Astrocyte of the cerebellum (primary cell): Measurements from ENCODE around the gene TSPAN4.

Experiments
- DNase-seq: peaks from one replicate; pipeline ENCODE4 v3.0.0-alpha.2; 2011; ENCODE audit warnings: low read depth
- H3K4me3 ChIP-seq: 2 replicates; pipeline ENCODE4 v1.5.1; 2011; ENCODE audit warnings: mild to moderate bottlenecking, low read depth, low read length, moderate library complexity
- CTCF ChIP-seq: IDR thresholded peaks from 2 replicates; pipeline ENCODE4 v1.5.1; 2012; ENCODE audit warnings: low read length, low read depth, moderate library complexity, mild to moderate bottlenecking; ENCODE audit errors: missing control alignments
- in situ Hi-C: cut with HindIII; loops from 2 replicates; pipeline ENCODE4 v1.10.0; 2017; ENCODE audit warnings: low sequenced_read_pairs

The TSPAN4 gene

GRCh38 chr11:887589-887988 is 44.9 kb downstream of the TSPAN4 start:
- no peak for DNase-seq
- in situ Hi-C loops, result no loop called here
- TF ChIP-seq CTCF, result no peak
- H3K4me3 ChIP-seq, result no peak overlapping the region

GRCh38 chr11:888310-889212 is 45.9 kb downstream of the TSPAN4 start:
- in situ Hi-C loops, result no loop called here
- no peak for DNase-seq
- TF ChIP-seq CTCF, result no peak
- no peak overlapping the region for H3K4me3 ChIP-seq

- no peak for TF ChIP-seq CTCF
- DNase-seq, result no peak
- no peak overlapping the region for H3K4me3 ChIP-seq
- in situ Hi-C loops, result no loop called here
These were observed 46.6 kb downstream of the TSPAN4 start for GRCh38 chr11:889257-889656.

GRCh38 chr11:889687-890475 is 47.2 kb downstream of the TSPAN4 start:
- in situ Hi-C loops, result no loop called here
- no peak for DNase-seq
- TF ChIP-seq CTCF, result no peak
- no peak overlapping the region for H3K4me3 ChIP-seq

GRCh38 chr11:890794-891540 is 48.3 kb downstream of the TSPAN4 start:
- H3K4me3 ChIP-seq, result no peak overlapping the region
- DNase-seq, result no peak
- no peak for TF ChIP-seq CTCF
- in situ Hi-C loops, result no loop called here

- no peak overlapping the region for H3K4me3 ChIP-seq
- no peak for DNase-seq
- in situ Hi-C loops, result no loop called here
- no peak for TF ChIP-seq CTCF
These were observed 50.5 kb downstream of the TSPAN4 start for GRCh38 chr11:893008-893654.
